Smooth muscle cell (in vitro differentiated cells): ENCODE results near the gene INPP4A. TPM values are rescaled to one million over a fixed set of nuclear protein-coding genes. Genes with fewer than 3 reads are reported as not detected.

Source experiments
- DNase-seq: peaks from one replicate; lab custom pipeline; 2025; ENCODE audit not compliant: unreplicated experiment; lab: John Stamatoyannopoulos, UW
- H2AFZ ChIP-seq: fragments of 200-600 bp; sonication (generic); 2 replicates; pipeline ENCODE4 v1.6.0; 2016; ENCODE audit warnings: antibody characterized with exemption, low read depth, mild to moderate bottlenecking
- H3F3A ChIP-seq: fragments of 200-600 bp; sonication (generic); 2 replicates; pipeline ENCODE4 v1.6.0; 2017; ENCODE audit warnings: antibody characterized with exemption, low read depth
- H3K27ac ChIP-seq: fragments of 200-600 bp; sonication (generic); 2 replicates; pipeline ENCODE4 v1.5.1; 2016; ENCODE audit warnings: low read depth, mild to moderate bottlenecking
- H3K27me3 ChIP-seq: fragments of 200-600 bp; sonication (generic); 2 replicates; pipeline ENCODE4 v1.6.1; 2016; ENCODE audit warnings: low read depth, mild to moderate bottlenecking
- H3K36me3 ChIP-seq: fragments of 200-600 bp; sonication (generic); 2 replicates; pipeline ENCODE4 v1.5.1; 2016; ENCODE audit warnings: low read depth
- H3K4me1 ChIP-seq: fragments of 200-600 bp; sonication (generic); 2 replicates; pipeline ENCODE4 v1.5.1; 2016; ENCODE audit warnings: low read depth
- H3K4me2 ChIP-seq: fragments of 200-600 bp; sonication (generic); 2 replicates; pipeline ENCODE4 v1.6.0; 2016; ENCODE audit warnings: mild to moderate bottlenecking
- H3K4me3 ChIP-seq: fragments of 200-600 bp; sonication (generic); 2 replicates; pipeline ENCODE4 v1.5.1; 2016; ENCODE audit warnings: mild to moderate bottlenecking
- H3K79me2 ChIP-seq: fragments of 200-600 bp; sonication (generic); 2 replicates; pipeline ENCODE4 v1.6.0; 2016; ENCODE audit warnings: low read depth, mild to moderate bottlenecking
- H3K9ac ChIP-seq: fragments of 200-600 bp; sonication (generic); 2 replicates; pipeline ENCODE4 v1.6.0; 2016; ENCODE audit warnings: low read depth
- H3K9me3 ChIP-seq: fragments of 200-600 bp; sonication (generic); replicated peaks from 2 replicates; pipeline ENCODE4 v1.5.1; 2016; ENCODE audit warnings: low read depth
- H4K20me1 ChIP-seq: fragments of 200-600 bp; sonication (generic); 2 replicates; pipeline ENCODE4 v1.6.0; 2016; ENCODE audit warnings: low read depth
- CTCF ChIP-seq: fragments of 200-600 bp; sonication (generic); IDR thresholded peaks from 2 replicates; pipeline ENCODE4 v1.5.1; 2017; ENCODE audit warnings: borderline replicate concordance, mild to moderate bottlenecking, antibody characterized with exemption; ENCODE audit not compliant: insufficient read depth, poor library complexity, severe bottlenecking
- WGBS: methylation state at CpG from one replicate; pipeline ENCODE4 v1.1.7; 2016; ENCODE audit warnings: low lambda C conversion rate; 5-methylcytosine and 5-hydroxymethylcytosine counted together
- polyA plus RNA-seq: library from polyadenylated mRNA; unstranded; fragments of >200 nt; fragmentation: Nextera tagmentation; extraction: Ambion mirVana; gene quantifications from 2 replicates; pipeline ENCODE4 v1.2.1, GENCODE V29; 2016
- total RNA-seq: library from RNA; depleted of rRNA; stranded (reverse); fragments of >200 nt; gene quantifications from 2 replicates; pipeline ENCODE4 v1.2.3, GENCODE V29; 2014

Gene INPP4A
- total and polyA plus RNA-seq, 2 experiments from 2014 or later = 10.1 to 17.3 TPM

GRCh38 chr2:98458667-98459380, 14.2 kb downstream of the INPP4A start:
- peaks cover 23% of the 10 kb centered on the region for H3K79me2 ChIP-seq

GRCh38 chr2:98459496-98460175, 15.0 kb downstream of the INPP4A start:
- no peak for TF ChIP-seq CTCF
- WGBS = 91% methylated on average over 3 of the region's 3 CpGs
- Histone ChIP-seq H3K9me3 (no peaks in the 10 kb centered on the region), H2AFZ (no peak overlapping the region), H3K4me1 (no peaks in the 10 kb centered on the region), H3K4me2 (no peak overlapping the region), H3K9ac (no peak overlapping the region), H3F3A (no peaks in the 10 kb centered on the region), H3K79me2 (peaks cover 23% of the 10 kb centered on the region), H3K27ac (no peak overlapping the region), H3K27me3 (no peaks in the 10 kb centered on the region), H4K20me1 (peaks cover 83% of the 10 kb centered on the region), H3K4me3 (no peak overlapping the region), H3K36me3 (no peaks in the 10 kb centered on the region)
- DNase-seq = no peak

More at GRCh38 chr2:98458667-98459380, 14.2 kb downstream of the INPP4A start:
- Histone ChIP-seq H3K4me1 (no peaks in the 10 kb centered on the region), H3K36me3 (no peaks in the 10 kb centered on the region), H3K27ac (no peak overlapping the region), H3K4me3 (no peak overlapping the region), H2AFZ (no peak overlapping the region), H3K9ac (no peak overlapping the region), H3K27me3 (no peaks in the 10 kb centered on the region), H3K4me2 (no peak overlapping the region), H4K20me1 (peaks cover 82% of the 10 kb centered on the region), H3F3A (no peaks in the 10 kb centered on the region), H3K9me3 (no peaks in the 10 kb centered on the region)
- 96% methylated on average over 14 of the region's 14 CpGs for WGBS
- DNase-seq = no peak
- TF ChIP-seq CTCF = no peak

- Histone ChIP-seq H3K4me3 (no peak overlapping the region), H3F3A (no peaks in the 10 kb centered on the region), H3K9me3 (no peaks in the 10 kb centered on the region), H3K27ac (no peak overlapping the region), H3K36me3 (no peaks in the 10 kb centered on the region), H3K4me1 (no peaks in the 10 kb centered on the region), H4K20me1 (peaks cover 85% of the 10 kb centered on the region), H3K4me2 (no peak overlapping the region), H3K9ac (no peak overlapping the region), H3K27me3 (no peaks in the 10 kb centered on the region), H2AFZ (no peak overlapping the region), H3K79me2 (peaks cover 23% of the 10 kb centered on the region)
- no peak for DNase-seq
- no peak for TF ChIP-seq CTCF
- WGBS = 97% methylated on average over 14 of the region's 14 CpGs
These were observed 16.2 kb downstream of the INPP4A start for GRCh38 chr2:98460573-98461497.
